ENCODE measurements around the gene THRA. TPM values are rescaled to one million over a fixed set of nuclear protein-coding genes. Genes with fewer than 3 reads are reported as not detected.

The THRA gene
- polyA plus RNA-seq, 1 donor (not counting 4 experiments of a cell fraction or from before 2014, with no cell fraction given) = 4.5 TPM

- Histone ChIP-seq H3K27ac (ENCODE audit: control insufficient read depth, insufficient read depth, low read length) (peak within 1 kb of the TSS; percentile 4), H3K9me1 (ENCODE audit: control insufficient read depth, extremely low read depth, insufficient read depth, low read length) (no peaks in the 10 kb centered on the region), H3K27me3 (ENCODE audit: control insufficient read depth, extremely low read depth, insufficient read depth, low read length) (no peaks in the 10 kb centered on the region), H3K36me3 (ENCODE audit: control insufficient read depth in 2 of 2, extremely low read depth in 1 of 2, insufficient read depth in 2 of 2, low read length in 2 of 2) (peaks cover 1 to 3% of the 10 kb centered on the region in 2 experiments), H2AFZ (ENCODE audit: control insufficient read depth, low read length) (no peak within 1 kb of the TSS), H3K4me2 (ENCODE audit: control insufficient read depth, extremely low read depth, insufficient read depth, low read depth, low read length) (peak within 1 kb of the TSS; percentile 16), H3K9ac (ENCODE audit: control insufficient read depth, extremely low read depth, insufficient read depth, low read length) (peak within 1 kb of the TSS; percentile 28), H3K4me3 (ENCODE audit: control insufficient read depth in 2 of 3, extremely low read depth in 1 of 3, insufficient read depth in 2 of 3, low read depth in 1 of 3, low read length in 3 of 3) (no peak within 1 kb of the TSS), H4K20me1 (ENCODE audit: control insufficient read depth, extremely low read depth, insufficient read depth, low read length) (no peaks in the 10 kb centered on the region), H3K4me1 (ENCODE audit: control insufficient read depth, extremely low read depth, insufficient read depth, low read length) (peaks cover 33% of the 10 kb centered on the region), H3K79me2 (ENCODE audit: control insufficient read depth, insufficient read depth, low read length) (peaks cover 2% of the 10 kb centered on the region), H3K9me3 (ENCODE audit: control insufficient read depth, low read depth, low read length) (no peaks in the 10 kb centered on the region)
- TF ChIP-seq EZH2 (IDR thresholded peaks at IDR 0.05; ENCODE audit: low read length) = no peak
- no peak for TF ChIP-seq CTCF (optimal IDR thresholded peaks at IDR 0.05 in 1 of 3, IDR thresholded peaks at IDR 0.05 in 1 of 3, conservative IDR thresholded peaks at IDR 0.05 in 1 of 3; ENCODE audit: extremely low read depth in 1 of 3, insufficient read depth in 2 of 3, low read length in 3 of 3)
- DNase-seq (ENCODE audit: low read depth, low spot score) (no peak), FAIRE-seq (no peak)
- dilution Hi-C loops (cut with MboI; ENCODE audit: extremely low pct_ligation_motif_present, low sequenced_read_pairs) = no loop called here
Observed at GRCh38 chr17:40015005-40015997, 47.5 kb upstream of the THRA start, which contains the start of gene CSF3. Gene CSF3 (plus strand): TSS chr17:40015440. CDS start chr17:40015475, 35 bp downstream.

- H3K9me3 ChIP-seq (ENCODE audit: control insufficient read depth, low read depth, low read length) = no peaks in the 10 kb centered on the region
- H2AFZ ChIP-seq (ENCODE audit: control insufficient read depth, low read length) = no peak overlapping the region
- TF ChIP-seq CTCF (optimal IDR thresholded peaks at IDR 0.05 in 1 of 3, IDR thresholded peaks at IDR 0.05 in 1 of 3, conservative IDR thresholded peaks at IDR 0.05 in 1 of 3; ENCODE audit: extremely low read depth in 1 of 3, insufficient read depth in 2 of 3, low read length in 3 of 3) = no peak
- TF ChIP-seq EZH2 (IDR thresholded peaks at IDR 0.05; ENCODE audit: low read length) = no peak
- H3K79me2 ChIP-seq (ENCODE audit: control insufficient read depth, insufficient read depth, low read length) = peaks cover 2% of the 10 kb centered on the region
- dilution Hi-C loops (cut with MboI; ENCODE audit: extremely low pct_ligation_motif_present, low sequenced_read_pairs) = no loop called here
- DNase-seq (ENCODE audit: low read depth, low spot score) (no peak), FAIRE-seq (no peak)
- no peaks in the 10 kb centered on the region for H4K20me1 ChIP-seq (ENCODE audit: control insufficient read depth, extremely low read depth, insufficient read depth, low read length)
- no peak overlapping the region for H3K4me2 ChIP-seq (ENCODE audit: control insufficient read depth, extremely low read depth, insufficient read depth, low read depth, low read length)
- no peak overlapping the region for H3K27ac ChIP-seq (ENCODE audit: control insufficient read depth, insufficient read depth, low read length)
- H3K9me1 ChIP-seq (ENCODE audit: control insufficient read depth, extremely low read depth, insufficient read depth, low read length) = no peaks in the 10 kb centered on the region
- H3K36me3 ChIP-seq (ENCODE audit: control insufficient read depth in 2 of 2, extremely low read depth in 1 of 2, insufficient read depth in 2 of 2, low read length in 2 of 2) = peaks cover 1 to 10% of the 10 kb centered on the region in 2 experiments
- peaks cover 37% of the 10 kb centered on the region for H3K4me1 ChIP-seq (ENCODE audit: control insufficient read depth, extremely low read depth, insufficient read depth, low read length)
- H3K4me3 ChIP-seq (ENCODE audit: control insufficient read depth in 2 of 3, extremely low read depth in 1 of 3, insufficient read depth in 2 of 3, low read depth in 1 of 3, low read length in 3 of 3) = no peak overlapping the region
- H3K9ac ChIP-seq (ENCODE audit: control insufficient read depth, extremely low read depth, insufficient read depth, low read length) = no peak overlapping the region
- no peaks in the 10 kb centered on the region for H3K27me3 ChIP-seq (ENCODE audit: control insufficient read depth, extremely low read depth, insufficient read depth, low read length)
Observed at GRCh38 chr17:40015998-40016985, 46.5 kb upstream of the THRA start.
